Activated CD8-positive, alpha-beta memory T cell treated with anti-CD3 and anti-CD28 coated beads for 24 hours (primary cell): ENCODE results near the gene COL6A2.
"Not testable (repeated sequence)": the region's sequence is repeated elsewhere in the genome, so short reads cannot be mapped to it uniquely, and the experiment has no call there.

Experiments used
- DNase-seq: peaks from one replicate; pipeline ENCODE4 v3.0.0-alpha.2; 2020

COL6A2 gene

GRCh38 chr21:46097336-46098293 lies at the start of gene COL6A2:
TSS of gene COL6A2 (plus strand) at chr21:46098112.
- peak; percentile 83 for DNase-seq

- peak; percentile 53 for DNase-seq
Measured at GRCh38 chr21:46048926-46049889, 48.7 kb upstream of the COL6A2 start.

- DNase-seq, result no peak
Measured at GRCh38 chr21:46049890-46050667, 47.8 kb upstream of the COL6A2 start.

DNA sequence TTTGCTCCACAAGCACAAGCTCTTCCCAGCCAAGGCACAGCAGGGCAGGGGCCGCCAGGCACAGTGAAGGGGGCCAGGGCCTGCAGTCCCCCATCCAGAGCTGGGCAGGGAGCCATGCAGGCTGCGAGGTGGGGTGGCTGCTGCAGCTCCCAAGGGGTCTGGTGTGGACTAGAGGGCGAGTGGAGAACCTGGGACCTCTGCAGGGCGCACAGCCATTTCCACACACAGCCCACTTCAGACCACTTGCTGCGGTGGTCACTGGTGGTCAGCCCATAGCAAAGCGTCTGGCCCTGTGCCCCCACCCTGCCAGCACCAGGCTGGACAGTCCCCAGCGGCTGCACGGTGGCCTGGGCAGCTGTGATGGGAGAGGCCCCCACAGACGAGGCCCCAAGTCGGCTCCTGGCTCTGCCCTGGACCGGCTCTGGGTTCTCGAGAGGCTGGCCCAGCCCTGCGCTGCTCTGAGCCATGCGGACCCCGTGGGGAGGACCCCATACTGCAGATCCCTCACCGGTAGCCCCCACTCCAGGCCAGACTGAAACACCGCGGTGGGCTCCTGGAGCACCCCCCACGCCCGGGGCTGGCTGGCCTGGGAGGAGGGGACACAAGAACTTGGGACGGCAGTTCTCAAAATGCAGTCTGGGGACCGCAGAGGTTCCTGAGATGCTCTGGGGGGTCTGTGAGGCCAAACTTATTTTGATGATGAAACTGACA lies 47.1 kb upstream of the COL6A2 start:
- no peak for DNase-seq

GRCh38 chr21:46051379-46051770 lies 46.5 kb upstream of the COL6A2 start:
- no peak for DNase-seq

DNA sequence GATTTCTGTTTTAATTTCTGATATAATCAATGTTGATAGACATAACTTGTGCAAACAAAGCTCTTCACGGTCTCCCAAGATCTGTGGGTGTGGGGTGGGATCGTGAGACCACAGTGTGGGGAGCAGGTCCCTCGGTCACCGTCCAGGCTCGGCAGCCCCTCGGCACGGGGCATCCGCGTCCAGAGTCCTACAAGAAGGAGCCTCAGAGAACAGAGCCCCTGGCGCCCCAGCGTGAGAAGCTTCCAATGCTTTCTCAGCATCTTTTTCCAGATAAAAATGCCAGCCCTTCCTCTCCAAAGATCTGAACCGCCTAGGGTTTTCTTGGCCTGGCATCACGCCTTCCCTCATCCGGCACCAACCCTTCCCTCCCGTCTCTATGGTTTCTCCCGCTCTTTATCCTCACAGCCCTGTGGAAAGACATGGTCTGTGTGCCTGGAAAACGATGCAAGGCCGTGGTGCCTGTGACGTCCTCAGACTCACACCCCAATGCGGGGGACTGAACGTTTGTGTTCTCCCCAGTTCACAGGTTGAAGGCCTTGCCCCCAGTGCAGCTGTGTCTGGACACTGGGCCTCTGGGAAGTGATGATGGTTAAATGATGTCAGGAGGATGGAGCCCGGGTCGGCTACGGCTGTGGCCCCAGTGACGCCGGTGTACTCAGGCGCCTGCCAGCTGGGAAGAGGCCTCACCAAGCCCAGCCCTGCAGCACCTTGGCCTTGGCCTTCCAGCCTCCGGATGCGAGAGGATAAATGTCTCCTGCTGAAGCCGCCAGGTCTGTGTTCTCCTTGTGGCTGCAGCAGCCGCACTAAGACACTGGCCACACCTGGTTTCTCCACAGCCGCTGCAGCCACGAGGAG lies 45.9 kb upstream of the COL6A2 start:
- no peak for DNase-seq

GRCh38 chr21:46052703-46053651 lies 44.9 kb upstream of the COL6A2 start:
- peak; percentile 82 for DNase-seq

DNA sequence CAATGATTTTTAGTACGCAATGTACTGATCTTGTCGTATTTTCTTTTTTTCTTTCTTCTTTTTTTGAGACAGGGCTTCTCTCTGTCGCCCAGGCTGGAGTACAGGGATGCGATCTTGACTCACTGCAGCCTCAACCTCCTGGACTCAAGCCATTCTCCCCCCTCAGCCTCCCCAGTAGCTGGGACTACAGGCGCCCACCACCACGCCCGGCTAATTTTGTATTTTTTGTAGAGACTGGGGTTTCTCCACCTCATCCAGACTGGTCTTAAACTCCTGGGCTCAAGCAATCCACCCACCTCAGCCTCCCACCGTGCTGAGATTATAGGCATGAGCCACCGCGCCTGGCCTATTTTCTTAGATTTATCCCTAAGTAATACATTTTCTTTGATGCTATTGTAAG lies 43.9 kb upstream of the COL6A2 start:
- peak; percentile 57 for DNase-seq

GRCh38 chr21:46054451-46054881 lies 43.4 kb upstream of the COL6A2 start:
- DNase-seq, result peak; percentile 57

DNA sequence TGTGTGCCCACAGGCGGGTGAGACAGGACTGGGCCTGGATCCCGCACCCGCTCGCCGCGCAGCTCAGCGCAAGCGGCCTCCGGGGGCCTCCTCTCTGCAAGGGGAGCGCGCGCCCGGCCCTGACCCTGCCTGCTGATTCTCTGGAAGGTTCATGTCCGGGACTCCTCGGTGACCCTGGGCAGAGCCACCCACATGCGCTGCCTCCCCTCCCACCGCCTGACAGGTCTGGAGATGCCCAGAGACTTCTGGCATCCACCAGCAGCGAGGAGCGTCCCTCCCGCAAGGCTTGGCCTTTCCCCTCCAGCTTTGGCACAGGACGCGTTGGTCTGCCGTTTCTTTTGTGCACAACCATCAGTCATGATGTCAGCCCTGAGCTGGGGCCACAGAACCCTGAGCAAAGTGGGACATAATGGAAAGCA lies 42.0 kb upstream of the COL6A2 start:
- DNase-seq, result peak; percentile 57

GRCh38 chr21:46056450-46056903 lies 41.4 kb upstream of the COL6A2 start:
- DNase-seq, result peak; percentile 74

DNA sequence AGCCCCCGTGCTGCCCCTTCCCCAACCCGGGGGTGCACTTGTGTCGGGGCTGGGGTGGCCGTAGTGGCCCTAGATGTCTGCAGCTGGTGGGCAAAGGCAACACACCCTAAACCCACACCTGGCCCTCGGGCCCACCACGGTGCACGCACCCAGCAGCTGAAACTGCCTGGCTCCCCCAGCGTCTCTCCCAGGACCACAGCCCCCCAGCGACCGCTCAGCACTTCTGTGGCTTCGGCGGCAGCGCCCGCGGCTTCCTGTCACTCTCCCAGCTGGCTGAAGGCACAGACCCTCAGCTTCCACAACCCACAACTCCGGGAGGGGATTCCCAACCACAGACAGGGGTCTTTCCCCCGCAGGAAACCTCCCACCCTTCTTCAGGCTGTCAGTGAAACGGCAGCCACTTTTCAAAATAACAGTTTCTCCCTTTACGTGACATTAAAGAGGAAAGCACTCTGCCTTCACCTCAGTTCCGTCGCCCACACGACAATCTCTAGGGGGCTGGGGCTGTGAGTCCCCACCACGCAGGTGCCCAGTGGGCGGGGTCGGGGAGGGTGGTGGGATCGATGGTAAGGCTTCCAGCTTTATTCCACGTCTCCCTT lies 40.7 kb upstream of the COL6A2 start:
- peak; percentile 89 for DNase-seq

DNA sequence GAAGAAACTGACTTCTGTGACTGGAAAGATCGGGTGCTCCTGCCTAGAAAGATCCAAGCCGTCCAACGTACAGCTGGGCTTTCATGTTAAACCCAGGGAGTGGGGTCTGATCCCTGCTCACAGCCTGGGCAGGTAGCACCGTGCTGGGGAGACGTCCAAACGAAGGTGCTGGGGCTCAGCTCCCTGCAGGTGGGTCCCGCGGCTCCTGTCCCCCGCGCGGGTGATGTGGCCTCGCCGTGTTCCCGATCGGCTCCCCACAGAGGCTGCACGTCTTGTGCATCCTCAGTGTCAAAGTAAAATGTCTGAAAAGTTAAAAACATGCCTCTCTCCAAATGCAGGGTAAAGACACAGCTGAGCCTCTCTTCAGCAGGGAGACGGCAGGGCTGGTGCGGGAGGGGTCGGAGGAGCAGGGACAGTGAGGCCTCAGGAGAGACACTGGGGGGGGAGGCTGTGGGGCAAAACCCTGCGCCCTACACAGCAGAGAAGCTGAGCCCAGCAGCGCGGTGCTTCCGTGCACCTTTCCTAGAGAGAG lies 40.1 kb upstream of the COL6A2 start:
- DNase-seq, result no peak

DNA sequence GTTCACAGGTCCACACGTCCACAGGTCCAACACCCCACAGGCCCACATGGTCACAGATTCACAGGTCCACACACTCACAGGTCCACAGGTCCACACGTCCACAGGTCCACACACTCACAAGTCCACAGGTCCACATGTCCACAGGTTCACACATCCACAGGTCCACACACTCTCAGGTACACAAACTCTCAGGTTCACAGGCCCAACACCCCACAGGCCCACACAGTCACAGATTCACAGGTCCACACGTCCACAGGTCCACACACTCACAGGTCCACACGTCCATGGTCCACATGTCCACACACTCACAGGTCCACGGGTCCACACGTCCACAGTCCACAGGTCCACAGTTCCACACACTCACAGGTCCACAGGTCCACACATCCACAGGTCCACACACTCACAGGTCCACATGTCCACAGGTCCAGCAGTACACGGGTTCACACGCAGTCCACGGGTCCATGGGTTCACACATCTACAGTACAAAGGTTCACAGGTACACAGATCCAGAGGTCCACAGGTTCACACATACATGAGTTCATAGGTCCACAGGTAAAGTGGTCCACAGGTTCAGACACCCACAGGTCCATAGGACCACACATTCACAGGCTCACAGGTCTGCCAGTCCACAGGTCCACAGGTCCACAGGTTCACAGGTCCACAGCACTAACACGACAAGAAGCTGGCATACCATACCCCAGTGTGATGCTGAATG lies 39.3 kb upstream of the COL6A2 start:
- DNase-seq, result peak; percentile 59

GRCh38 chr21:46059195-46059594 lies 38.7 kb upstream of the COL6A2 start:
- DNase-seq, result peak; percentile 59

- DNase-seq, result not testable (repeated sequence)
Measured at GRCh38 chr21:46059711-46060455, 38.0 kb upstream of the COL6A2 start.

GRCh38 chr21:46060596-46061061 lies 37.3 kb upstream of the COL6A2 start:
- DNase-seq, result peak; percentile 75
